HG03097 (cell line): Measurements from ENCODE around the gene ARHGAP12.

Experiments used
- ATAC-seq: cut with Tn5 transposase; IDR thresholded peaks from one replicate; pipeline ENCODE4 v1.9.1; 2021; ENCODE audit not compliant: unreplicated experiment, low FRiP score

ARHGAP12 gene

DNA sequence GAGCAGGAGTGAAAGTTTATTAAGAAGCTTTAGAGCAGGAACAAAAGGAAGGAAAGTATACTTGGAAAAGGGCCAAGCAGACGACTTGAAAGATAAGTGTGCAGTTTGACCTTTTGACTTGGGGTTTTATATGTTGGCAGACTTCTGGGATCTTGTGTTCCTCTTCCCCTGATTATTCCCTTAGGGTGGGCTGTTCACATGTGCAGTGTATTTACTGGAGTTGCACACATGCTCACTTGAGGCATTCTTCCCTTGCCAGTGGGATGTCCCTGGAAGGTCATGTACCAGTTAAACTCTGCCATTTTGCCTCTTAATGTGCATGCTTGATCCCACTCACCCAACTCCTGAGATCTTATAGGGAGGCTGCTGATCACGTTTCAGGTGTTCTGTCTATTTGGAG is 23.4 kb upstream of the ARHGAP12 start:
- ATAC-seq, result no peak

DNA sequence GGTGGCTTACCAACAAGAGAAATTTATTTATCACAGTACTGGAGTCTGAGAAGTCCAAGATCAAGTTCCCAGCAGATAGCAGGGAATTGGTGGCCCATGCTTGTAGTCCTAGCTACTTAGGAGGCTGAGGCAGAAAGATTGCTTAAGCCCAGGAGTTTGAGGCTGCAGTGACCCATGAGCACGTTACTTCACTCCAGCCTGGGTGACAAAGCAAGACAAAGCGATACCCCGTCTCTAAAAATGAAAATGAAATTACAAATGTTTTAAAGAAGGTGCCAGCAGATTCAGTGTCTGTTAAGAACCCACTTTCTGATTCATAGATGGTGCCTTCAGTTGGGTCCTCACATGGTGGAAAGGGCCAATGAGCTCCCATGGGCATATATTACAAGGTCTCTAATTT is 20.6 kb upstream of the ARHGAP12 start:
- no peak for ATAC-seq

DNA sequence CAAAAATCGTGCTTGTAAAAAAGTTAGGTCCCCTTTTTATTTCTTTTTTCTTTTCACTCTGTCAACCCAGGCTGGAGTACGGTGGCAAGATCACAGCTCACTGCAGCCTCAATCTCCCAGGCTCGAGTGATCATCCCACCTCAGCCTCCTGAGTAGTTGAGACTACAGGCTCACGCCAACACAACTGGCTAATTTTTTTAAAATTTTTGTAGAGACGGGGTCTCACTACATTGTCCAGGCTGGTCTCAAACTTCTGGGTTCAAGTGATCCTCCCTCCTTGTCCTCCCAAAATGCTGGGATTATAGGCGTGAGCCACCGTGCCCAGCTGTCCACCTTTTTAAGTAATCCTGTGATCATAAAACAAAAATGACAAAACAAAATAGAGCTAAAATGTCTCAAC is 19.4 kb upstream of the ARHGAP12 start:
- ATAC-seq, result no peak

DNA sequence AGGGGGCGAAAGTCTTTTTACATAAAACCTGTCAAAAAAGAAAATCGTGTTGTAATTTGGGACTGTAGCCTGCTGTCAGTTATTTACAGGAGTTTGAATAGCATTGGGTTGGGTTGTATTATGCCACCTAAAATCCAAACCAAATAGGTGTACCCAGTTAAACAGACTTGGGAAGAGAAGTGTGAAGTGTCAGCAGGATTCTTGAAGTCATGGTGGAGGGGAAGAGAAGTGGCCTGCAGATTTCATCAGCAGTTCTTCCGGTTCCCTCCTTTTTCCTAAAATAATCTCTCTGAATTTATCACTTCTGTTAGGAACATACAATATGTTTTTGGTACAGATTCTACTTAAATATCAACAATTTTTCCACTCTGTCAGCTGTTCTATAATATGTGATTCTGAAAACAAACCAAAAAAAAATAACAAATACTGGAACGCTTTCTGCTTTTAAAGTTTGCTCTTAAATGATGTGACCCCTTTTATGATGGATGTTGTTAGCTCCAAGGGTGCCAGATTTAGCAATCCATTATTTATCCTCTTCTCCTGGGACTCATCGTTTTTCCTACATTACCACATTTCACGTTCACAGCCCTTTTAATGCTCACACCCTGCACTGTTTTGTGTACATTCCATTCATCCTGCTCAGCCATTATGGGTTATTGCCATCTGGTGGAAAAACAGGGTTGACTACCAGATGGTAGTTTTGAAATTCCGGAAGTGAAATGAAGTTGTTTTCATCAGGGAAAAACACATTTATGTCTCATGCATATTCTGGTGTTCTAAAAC is 18.7 kb upstream of the ARHGAP12 start:
- ATAC-seq, result no peak

DNA sequence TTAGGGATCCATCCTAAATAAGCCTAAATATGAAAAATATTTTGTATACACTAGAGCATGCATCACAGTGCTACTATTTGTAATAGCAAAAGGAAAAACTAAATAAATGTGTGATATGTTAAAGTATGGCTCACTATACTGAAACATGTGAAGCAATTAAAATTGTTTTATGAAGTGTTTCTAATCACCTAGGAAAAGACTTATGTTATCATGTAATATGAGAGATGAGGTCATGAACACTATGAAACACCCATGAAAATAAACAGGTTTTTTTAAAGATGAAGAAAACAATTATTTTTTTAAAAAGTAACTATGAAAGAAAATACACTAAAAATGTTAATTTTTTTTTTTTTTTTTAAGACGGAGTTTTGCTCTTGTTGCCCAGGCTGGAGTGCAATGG is 16.8 kb upstream of the ARHGAP12 start:
- ATAC-seq, result no peak

DNA sequence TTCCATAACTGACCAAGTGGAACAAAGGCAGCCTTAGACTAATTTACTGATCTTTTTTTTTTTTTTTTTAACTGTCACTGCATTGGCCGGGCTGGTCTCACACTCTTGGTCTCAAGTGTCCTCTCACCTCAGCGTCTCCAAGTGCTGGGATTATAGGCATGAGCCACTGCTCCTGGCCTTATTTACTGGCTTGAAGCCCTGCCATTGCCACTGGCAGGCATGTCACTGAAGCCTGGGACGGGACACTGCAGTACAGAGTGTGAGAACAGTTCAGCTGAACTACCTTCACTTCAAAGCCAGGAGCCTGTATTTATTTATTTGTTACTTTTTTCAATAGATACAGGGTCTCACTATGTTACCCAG is 15.4 kb upstream of the ARHGAP12 start:
- ATAC-seq, result no peak

DNA sequence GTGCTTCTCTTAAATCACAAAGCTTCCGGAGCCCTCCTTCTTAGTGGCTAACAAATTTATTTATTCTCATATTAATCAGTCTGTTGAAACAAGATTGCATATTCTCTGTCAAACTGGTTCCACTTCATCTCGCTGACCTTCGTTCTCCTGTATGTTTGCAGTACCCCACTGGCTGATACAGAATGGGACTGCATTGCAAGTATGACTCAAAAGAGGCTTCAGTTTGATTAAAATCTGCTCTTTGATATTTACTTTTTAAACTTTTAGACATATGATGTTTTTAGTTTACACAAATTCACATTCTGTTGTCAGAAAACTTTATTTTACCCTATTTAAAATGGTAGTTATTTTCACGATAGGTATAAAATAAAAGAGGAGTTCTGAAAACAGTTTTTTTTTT is 14.3 kb upstream of the ARHGAP12 start:
- no peak for ATAC-seq

DNA sequence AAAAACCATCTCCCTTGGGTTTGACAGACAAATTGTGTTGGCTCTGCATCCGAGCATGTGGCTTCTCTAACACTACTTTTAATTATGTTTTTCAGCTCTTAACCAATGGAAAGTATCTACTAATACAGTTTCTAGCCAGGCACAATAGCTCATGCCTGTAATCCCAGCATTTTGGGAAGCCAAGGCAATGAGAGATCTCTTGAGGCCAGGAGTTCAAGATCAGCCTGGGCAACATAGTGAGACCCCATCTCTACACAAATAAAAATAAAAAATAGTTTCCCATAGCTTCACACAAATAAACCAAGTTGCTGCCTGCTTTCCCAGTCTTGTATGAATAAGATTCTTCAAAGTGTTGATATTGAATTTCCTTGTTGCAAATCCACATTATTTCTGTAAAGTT is 13.8 kb upstream of the ARHGAP12 start:
- ATAC-seq, result no peak

DNA sequence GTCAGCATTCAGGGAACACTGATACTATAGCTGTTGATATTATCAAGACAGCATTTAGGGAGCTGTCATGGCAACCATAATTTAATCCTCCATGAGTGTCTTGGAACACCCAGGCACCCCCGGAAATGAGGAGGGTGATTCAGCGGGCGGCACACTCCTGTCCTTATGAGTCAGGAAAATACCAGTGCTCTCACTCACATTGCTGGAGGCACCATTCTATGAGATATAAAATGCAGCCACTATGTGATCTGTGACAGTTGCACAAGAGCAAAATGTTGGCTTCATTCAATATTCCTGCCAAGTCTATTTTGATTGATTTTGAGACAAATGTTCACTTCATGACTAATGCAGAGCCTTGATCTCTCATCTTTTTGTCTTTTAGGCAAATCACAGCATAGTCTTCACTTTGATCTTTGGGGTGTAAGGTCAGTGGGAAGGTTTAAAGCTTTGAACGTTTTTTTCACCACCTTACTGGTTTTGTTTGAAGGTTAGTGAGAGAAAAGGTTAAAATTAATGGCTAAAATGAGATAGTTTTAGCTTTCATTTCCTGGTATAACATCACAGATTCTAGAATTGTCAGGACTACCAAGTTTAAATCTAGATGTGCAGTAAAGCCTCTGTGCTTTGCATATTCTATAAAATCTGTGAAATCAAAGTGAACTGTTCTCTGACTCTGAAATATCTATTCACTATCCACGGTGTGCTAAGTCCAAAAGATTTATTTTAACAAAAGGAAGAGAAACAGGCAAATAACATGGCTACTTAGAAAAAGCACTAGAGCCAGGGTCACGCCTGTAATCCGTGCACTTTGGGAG is 12.4 kb upstream of the ARHGAP12 start:
- no peak for ATAC-seq

DNA sequence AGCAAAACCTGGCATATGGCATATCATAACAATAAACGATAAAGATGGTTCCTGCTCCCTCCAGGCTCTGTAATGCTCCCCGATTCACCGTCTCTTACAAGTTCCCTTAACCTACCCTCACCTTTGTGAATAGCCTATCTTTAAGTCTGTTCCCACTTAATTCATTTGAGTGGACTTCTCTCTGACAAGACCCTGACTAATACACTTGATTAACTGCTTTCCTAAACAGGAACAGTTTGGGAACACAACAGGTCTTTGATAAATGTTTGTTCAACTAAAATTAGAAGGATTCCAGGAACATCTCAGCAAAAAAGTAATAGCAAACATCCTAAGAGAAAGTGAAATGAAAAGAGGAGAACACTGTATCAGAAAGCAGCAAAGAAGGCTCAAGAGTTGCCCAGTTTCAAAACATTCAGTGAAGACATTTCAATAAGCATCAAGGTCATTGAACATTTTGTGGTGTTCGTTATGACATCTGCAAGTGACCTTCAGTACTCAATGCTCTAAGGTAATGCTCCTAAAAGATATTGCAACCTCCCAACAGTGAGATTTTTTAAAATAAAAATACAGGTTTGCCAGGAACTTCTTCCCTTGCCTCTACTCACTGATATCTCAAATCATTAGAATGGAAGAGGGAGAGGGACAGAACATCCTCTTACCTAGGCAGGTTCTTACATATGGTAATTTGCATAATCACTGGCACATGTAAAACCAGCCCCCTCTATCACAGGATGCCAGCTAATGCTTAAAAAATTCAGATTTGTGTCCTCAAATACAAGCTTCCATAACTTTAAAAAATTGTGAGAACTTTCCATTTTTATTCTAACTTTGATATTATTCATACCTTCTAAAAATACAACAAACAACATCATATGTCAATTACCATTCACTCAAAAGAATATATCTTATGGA is 11.4 kb upstream of the ARHGAP12 start:
- no peak for ATAC-seq

DNA sequence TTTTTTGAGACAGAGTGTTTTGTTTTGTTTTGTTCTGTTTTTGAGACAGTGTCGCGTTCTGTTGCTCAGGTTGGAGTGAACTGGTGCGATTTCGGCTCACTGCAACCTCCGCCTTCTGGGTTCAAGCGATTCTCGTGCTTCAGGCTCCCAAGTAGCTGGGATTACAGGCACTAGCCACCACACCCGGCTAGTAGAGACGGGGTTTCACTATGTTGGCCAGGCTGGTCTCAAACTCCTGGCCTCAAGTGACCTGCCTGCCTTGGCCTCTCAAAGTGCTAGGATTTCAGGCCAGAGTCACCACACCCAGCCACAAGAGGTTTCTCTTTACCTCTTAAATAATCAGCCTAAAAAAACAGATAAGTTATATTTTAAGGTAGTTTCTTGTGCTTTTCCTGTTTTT is 8.7 kb upstream of the ARHGAP12 start:
- no peak for ATAC-seq

DNA sequence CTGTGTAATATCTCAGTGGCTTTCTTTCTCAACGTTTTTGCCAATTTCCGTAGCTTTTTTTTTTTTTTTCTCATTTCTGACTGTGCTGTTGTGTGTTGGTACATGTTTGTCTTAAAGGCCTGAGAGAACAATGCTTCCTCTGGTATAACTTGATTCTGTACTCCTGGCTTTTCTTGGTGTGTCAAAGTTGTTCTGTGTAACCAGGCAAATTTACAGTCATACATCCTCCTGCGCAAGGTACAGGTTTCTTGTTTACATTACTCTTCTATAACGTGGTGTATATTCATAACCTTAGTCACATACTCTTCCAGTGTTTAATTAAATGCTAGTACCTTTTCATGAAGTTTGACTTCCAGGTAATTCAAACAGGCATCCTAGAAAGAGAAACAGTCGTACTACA is 8.3 kb upstream of the ARHGAP12 start:
- ATAC-seq, result no peak

DNA sequence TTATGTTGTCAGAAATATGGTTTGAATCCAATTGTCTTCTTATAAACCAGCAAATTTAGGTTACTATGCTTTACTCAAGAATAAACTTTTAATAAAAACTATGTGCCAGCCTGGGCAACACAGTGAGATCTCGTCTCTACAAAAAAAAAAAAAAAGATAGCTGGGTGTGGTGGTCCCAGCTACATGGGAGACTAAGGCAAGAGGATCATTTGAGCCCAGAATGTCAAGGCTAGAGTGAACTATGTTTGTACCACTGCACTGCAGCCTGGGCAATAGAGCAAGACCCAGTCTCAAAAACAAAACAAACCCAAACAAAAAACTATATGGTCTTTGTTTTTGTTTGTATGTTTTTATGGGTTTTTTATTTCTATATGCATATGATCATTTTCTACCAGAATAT is 7.5 kb upstream of the ARHGAP12 start:
- no peak for ATAC-seq

DNA sequence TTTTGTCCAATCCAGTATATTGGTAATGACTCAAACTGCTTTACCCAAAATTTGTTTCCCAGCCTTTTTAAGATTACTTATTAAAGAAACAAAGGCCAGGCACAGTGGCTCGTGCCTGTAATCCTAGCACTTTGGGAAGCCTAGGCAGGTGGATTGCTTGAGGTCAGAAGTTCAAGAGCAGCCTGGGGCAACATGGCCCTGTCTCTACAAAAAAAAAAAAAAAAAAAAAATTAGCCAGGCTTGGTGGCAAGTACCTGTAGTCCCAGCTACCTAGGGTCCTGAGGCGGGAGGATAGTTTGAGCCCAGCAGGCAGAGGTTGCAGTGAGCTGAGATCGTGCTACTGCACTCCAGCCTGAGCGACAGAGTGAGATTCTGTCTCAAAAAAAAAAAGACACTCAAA is 7.0 kb upstream of the ARHGAP12 start:
- ATAC-seq, result no peak

DNA sequence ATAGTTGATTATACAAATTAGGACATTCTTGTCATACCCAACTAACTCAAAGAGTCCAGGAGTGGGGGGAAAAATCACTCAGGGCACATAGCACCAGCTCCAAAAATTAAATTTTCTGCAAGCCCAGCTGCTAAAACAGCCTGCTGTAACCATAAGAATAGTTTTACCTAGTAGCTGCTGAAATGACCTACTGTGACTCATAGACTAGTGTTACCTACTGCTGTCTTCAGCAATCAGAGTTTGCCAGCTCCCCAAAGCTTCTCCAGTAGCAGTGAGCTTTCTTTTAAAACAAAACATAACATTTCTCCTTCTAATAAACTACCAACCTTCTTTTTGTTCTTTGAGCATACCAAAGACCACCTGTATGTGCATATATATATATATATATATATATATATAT is 4.2 kb upstream of the ARHGAP12 start:
- ATAC-seq, result no peak

DNA sequence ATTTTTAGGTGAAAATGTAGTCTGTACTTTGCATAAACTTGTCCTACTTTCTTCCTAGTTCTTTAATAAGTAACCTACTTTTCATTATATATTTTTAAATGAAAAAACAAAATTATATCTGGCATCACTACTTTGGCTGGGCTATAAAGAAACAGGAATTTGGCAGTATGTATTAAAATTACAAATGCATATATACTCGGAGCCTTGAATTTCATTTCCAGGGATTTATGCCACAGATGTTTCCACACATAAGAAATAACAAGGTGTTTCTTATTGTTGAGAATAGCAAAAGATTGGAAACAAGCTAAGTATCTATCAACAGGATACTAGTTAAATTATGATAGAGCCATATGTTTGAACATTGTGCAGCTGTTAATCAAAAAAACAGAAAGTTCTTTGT is 2.2 kb upstream of the ARHGAP12 start:
- ATAC-seq, result no peak

DNA sequence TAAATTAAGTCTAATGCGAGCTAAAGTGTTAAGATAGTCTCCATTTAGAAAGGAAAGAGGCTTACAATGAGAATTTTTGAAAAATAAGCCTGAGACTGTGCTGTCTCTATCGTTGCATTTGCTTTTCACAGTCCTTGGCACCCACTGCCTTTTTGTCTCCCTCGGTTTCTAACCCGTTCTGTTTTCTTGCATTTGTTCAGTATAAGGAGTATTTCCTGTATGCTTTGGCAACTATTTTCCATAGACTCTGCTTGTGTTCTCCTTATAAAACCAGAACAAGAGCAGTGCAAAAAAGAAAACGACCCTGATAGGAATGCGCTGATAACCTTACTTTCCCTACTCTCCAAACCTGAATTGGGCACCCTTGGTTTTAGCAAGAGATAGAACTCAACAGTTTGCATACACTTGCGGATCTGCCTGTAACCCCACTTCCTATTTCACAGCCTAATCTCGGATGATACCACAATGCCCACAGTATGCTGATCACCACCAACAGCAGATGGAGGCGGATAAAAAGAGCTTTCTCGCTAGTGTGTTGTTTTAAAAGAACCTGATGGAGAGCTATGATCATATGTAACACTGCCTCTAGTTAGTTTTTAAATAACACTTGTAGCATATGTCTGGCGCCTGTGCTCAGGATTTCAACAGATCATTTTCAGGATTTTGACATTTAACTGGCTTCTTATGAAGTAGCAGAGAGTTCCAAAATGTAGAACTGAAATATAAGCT is 1.6 kb upstream of the ARHGAP12 start:
- peak; percentile 27 for ATAC-seq

DNA sequence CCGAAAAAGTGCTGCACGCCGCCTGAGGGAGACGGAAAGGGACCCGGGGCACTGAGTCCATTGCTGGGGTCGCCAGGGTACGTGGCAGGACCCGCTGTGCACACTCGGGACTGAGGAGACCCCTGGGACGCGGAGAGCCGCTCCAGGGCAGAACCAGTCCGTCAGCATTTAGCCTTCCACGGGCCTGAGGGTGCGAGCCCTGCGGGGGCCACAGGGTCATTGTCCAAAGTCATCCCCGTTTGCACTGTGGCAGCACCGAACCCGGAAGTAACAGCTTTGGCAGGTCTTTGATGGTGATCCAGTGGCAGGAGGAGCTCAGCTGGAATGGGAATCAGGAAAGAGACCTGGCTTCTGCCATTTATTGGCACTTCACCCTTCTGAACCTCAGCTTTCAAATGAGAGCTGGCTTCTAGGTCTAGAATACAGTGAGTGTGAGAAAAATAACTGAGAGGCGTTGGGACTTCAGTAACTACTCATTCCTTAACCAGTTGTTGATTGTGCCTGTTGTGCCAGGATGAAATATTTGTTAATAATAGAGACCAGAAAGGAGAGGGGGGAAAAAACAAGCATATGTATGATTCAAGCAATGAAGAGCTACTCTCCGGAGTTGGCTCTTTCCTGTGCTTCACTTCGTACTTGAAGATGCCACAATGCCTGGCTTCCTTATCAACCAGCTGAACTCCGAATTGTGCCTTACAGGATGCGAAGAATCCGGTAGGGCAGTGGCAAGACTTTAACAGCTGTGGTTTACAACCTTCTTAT is 811 bp upstream of the ARHGAP12 start:
- peak; percentile 3 for ATAC-seq

DNA sequence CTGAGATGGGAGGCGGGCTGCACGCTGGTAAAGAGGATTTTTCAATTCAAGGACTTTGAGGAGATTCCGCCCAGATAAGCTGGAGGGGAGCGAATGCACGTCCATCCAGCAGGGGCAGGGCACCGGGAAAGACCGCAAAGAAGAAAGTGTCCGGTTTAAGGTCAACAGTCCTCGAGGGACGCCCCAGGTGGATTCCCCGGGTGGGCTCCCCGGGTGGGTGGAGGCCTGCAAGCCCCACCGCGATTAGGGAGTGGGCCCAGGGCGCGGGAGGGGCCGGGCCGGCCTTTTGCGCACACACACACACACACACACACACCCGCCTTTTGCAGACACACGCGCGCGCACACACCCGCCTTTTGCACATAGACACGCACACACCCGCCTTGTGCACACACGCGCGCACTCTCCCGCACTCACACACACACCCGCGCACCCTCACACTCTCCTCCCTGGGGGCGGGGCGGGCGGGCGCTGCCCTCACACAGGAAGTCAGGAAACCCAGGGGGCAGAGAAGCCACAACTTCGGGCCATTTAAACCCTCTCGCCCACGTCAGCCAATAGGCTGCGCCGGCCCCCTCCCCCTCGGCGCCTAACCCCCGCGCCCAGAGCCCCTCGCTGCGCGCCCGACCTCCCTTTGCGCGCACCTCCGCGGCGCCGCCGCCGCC is 615 bp downstream of the ARHGAP12 start:
- peak; percentile 23 for ATAC-seq
